ENCODE measurements around the gene COL20A1.

COL20A1 gene

GRCh38 chr20:63317601-63318291, 24.8 kb downstream of the COL20A1 start:
- in situ Hi-C loops (cut with MboI; ENCODE audit: low sequenced_read_pairs): no loop called here

- in situ Hi-C loops (cut with MboI; ENCODE audit: low sequenced_read_pairs): no loop called here
Measured at GRCh38 chr20:63318391-63319163, 25.6 kb downstream of the COL20A1 start.

GRCh38 chr20:63319164-63320040, 26.4 kb downstream of the COL20A1 start:
- in situ Hi-C loops (cut with MboI; ENCODE audit: low sequenced_read_pairs): no loop called here

GRCh38 chr20:63320041-63320511, 27.1 kb downstream of the COL20A1 start:
- in situ Hi-C loops (cut with MboI; ENCODE audit: low sequenced_read_pairs): no loop called here

GRCh38 chr20:63320616-63321147, 27.7 kb downstream of the COL20A1 start:
- in situ Hi-C loops (cut with MboI; ENCODE audit: low sequenced_read_pairs): no loop called here

- in situ Hi-C loops (cut with MboI; ENCODE audit: low sequenced_read_pairs): no loop called here
Measured at GRCh38 chr20:63321148-63321831, 28.3 kb downstream of the COL20A1 start.

- in situ Hi-C loops (cut with MboI; ENCODE audit: low sequenced_read_pairs): no loop called here
Measured at GRCh38 chr20:63322146-63322932, 29.4 kb downstream of the COL20A1 start.

GRCh38 chr20:63322933-63323273, 29.9 kb downstream of the COL20A1 start:
- in situ Hi-C loops (cut with MboI; ENCODE audit: low sequenced_read_pairs): no loop called here

- in situ Hi-C loops (cut with MboI; ENCODE audit: low sequenced_read_pairs): no loop called here
Measured at GRCh38 chr20:63323357-63323981, 30.5 kb downstream of the COL20A1 start.

GRCh38 chr20:63325021-63325471, 32.1 kb downstream of the COL20A1 start:
- in situ Hi-C loops (cut with MboI; ENCODE audit: low sequenced_read_pairs): no loop called here

GRCh38 chr20:63325554-63326313, 32.7 kb downstream of the COL20A1 start:
- in situ Hi-C loops (cut with MboI; ENCODE audit: low sequenced_read_pairs): no loop called here

- in situ Hi-C loops (cut with MboI; ENCODE audit: low sequenced_read_pairs): no loop called here
Measured at GRCh38 chr20:63326314-63327230, 33.6 kb downstream of the COL20A1 start.

GRCh38 chr20:63327231-63327745, 34.3 kb downstream of the COL20A1 start:
- in situ Hi-C loops (cut with MboI; ENCODE audit: low sequenced_read_pairs): no loop called here

- in situ Hi-C loops (cut with MboI; ENCODE audit: low sequenced_read_pairs): no loop called here
Measured at GRCh38 chr20:63328026-63328700, 35.2 kb downstream of the COL20A1 start.

GRCh38 chr20:63328718-63329275, 35.8 kb downstream of the COL20A1 start:
- in situ Hi-C loops (cut with MboI; ENCODE audit: low sequenced_read_pairs): no loop called here

- in situ Hi-C loops (cut with MboI; ENCODE audit: low sequenced_read_pairs): no loop called here
Measured at GRCh38 chr20:63329331-63330083, 36.5 kb downstream of the COL20A1 start.
